OCI-LY1 (cell line): ENCODE results near the gene GMEB2.

Experiments
- EZH2 ChIP-seq: fragments of 200-600 bp; sonication (generic), shearing (Covaris generic); IDR thresholded peaks from 2 replicates; pipeline ENCODE4 v1.8.0; 2017; ENCODE audit warnings: borderline replicate concordance, mixed run types, mild to moderate bottlenecking, antibody characterized with exemption, low read length, moderate library complexity, mixed read lengths
- TF ChIP-seq, protein P1 (sequence below): fragments of 200-600 bp; sonication (generic), shearing (Covaris generic); IDR thresholded peaks from 2 replicates; pipeline ENCODE4 v1.5.1; 2017; ENCODE audit warnings: mild to moderate bottlenecking, antibody characterized with exemption, low read length, moderate library complexity, mixed read lengths

DNA sequence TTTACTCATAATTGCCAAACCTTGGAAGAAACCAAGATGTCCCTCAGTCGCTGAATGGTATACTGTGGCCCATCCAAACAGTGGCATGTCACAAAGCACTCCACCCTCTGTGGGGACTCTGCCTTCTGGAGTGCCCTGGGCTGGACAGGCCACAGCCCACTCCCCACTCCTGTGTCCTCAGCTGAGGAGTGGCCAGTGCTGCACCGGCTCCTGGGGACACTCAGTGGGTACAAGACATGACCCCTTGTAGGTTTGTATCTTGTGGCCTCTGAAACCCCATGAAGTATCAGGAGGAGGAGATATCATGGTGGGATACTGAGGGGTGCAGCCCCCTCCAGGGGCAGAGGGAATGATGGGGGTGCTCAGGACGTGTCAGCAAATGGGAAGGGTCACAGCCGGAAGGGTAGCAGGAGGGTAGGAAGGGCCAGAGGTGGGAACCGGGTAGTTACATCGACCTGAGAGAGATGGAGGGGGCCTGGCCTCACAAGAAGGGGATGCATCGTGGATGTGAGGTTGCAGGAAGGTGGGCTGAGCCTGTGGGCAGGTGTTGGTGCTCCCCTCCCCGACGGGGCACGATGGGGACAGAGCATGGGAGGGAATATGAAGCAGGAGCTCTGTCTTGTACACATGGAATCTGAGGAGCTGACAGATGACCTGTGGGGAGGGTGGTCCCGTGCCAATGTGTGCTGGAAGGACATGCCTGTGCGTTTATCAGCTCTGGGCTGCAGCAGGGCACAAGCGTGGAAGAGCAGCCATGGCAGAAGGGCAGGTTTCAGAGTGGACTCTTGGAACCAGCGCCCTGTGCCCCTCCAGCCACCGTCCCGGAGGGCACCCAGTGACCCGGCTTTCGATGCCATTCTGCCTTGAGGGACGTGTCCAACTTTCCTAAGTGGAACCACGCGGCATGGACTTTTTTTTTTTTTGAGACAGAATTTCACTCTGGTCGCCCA lies 41.0 kb downstream of the GMEB2 start:
- TF ChIP-seq, protein P1, sequence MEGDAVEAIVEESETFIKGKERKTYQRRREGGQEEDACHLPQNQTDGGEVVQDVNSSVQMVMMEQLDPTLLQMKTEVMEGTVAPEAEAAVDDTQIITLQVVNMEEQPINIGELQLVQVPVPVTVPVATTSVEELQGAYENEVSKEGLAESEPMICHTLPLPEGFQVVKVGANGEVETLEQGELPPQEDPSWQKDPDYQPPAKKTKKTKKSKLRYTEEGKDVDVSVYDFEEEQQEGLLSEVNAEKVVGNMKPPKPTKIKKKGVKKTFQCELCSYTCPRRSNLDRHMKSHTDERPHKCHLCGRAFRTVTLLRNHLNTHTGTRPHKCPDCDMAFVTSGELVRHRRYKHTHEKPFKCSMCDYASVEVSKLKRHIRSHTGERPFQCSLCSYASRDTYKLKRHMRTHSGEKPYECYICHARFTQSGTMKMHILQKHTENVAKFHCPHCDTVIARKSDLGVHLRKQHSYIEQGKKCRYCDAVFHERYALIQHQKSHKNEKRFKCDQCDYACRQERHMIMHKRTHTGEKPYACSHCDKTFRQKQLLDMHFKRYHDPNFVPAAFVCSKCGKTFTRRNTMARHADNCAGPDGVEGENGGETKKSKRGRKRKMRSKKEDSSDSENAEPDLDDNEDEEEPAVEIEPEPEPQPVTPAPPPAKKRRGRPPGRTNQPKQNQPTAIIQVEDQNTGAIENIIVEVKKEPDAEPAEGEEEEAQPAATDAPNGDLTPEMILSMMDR, result no peak
- TF ChIP-seq EZH2, result no peak
